CD4-positive, alpha-beta T cell (primary cell): ENCODE results near the gene EIF4B. TPM values are rescaled to one million over a fixed set of nuclear protein-coding genes. Genes with fewer than 3 reads are reported as not detected.

Source experiments
- ATAC-seq: fragments of 200-7000 bp; cut with Tn5 transposase; one replicate; pipeline ENCODE4 v1.10.0; 2022; ENCODE audit warnings: mild to moderate bottlenecking; ENCODE audit not compliant: poor library complexity
- CTCF ChIA-PET: fragments of 350-600 bp; sonication (Branson Sonifier 250); formaldehyde crosslinking; loops from one replicate; lab custom pipeline; 2021; ENCODE audit warnings: antibody characterized with exemption, inconsistent platforms; lab: Charles Lee
- POLR2A ChIA-PET: fragments of 350-600 bp; sonication (Branson Sonifier 250); formaldehyde crosslinking; loops from one replicate; lab custom pipeline; 2021; ENCODE audit warnings: antibody characterized with exemption, inconsistent platforms; lab: Charles Lee
- DNase-seq, 14 experiments: peaks; one replicate each; pipeline ENCODE4 v3.0.0-alpha.2; 2013 to 2020; ENCODE audit warnings: mixed read lengths in 2 of 14
- H3K27ac ChIP-seq, 2 donors: one replicate each; pipeline versions ENCODE4 v1.5.1 to v1.7.0; 2013; ENCODE audit warnings: low read length in 2 of 2, low read depth in 1 of 2, mild to moderate bottlenecking in 1 of 2
- H3K27me3 ChIP-seq, 2 experiments: 1 replicate in 1 of 2; 2 replicates in 1 of 2; pipeline versions ENCODE4 v1.6.1 to v1.7.0; 2013; ENCODE audit warnings: low read length in 2 of 2, control low read depth in 1 of 2, mild to moderate bottlenecking in 1 of 2, moderate library complexity in 1 of 2; ENCODE audit not compliant: insufficient read depth in 2 of 2, control insufficient read depth in 1 of 2
- H3K36me3 ChIP-seq: one replicate; pipeline ENCODE4 v1.6.1; 2013; ENCODE audit warnings: low read length, control low read depth; ENCODE audit not compliant: insufficient read depth
- H3K4me1 ChIP-seq: one replicate; pipeline ENCODE4 v1.6.1; 2013; ENCODE audit warnings: low read length, control low read depth; ENCODE audit not compliant: insufficient read depth
- H3K4me3 ChIP-seq: one replicate; pipeline ENCODE4 v1.5.1; 2013; ENCODE audit warnings: mild to moderate bottlenecking, low read length, moderate library complexity
- H3K9me3 ChIP-seq, 2 experiments: 1 replicate in 1 of 2; 2 replicates in 1 of 2; pipeline versions ENCODE4 v1.6.1 to v1.7.0; 2013; ENCODE audit warnings: low read length in 2 of 2, mild to moderate bottlenecking in 2 of 2, control low read depth in 1 of 2, moderate library complexity in 1 of 2; ENCODE audit not compliant: control insufficient read depth in 1 of 2, insufficient read depth in 1 of 2
- H3K27ac Mint-ChIP-seq: one replicate; pipeline ENCODE4 v1.8.0; 2020; ENCODE audit warnings: mixed read lengths
- H3K27me3 Mint-ChIP-seq: one replicate; pipeline ENCODE4 v1.8.0; 2021; ENCODE audit warnings: mixed read lengths
- H3K36me3 Mint-ChIP-seq: one replicate; pipeline ENCODE4 v1.8.0; 2021; ENCODE audit warnings: low read depth, mixed read lengths
- H3K4me1 Mint-ChIP-seq: one replicate; pipeline ENCODE4 v1.8.0; 2021; ENCODE audit warnings: low read depth, mixed read lengths
- H3K4me3 Mint-ChIP-seq: one replicate; pipeline ENCODE4 v1.8.0; 2020; ENCODE audit warnings: mild to moderate bottlenecking, mixed read lengths
- H3K9me3 Mint-ChIP-seq: one replicate; pipeline ENCODE4 v1.8.0; 2020; ENCODE audit warnings: mixed read lengths
- CTCF ChIP-seq: fragments of 200-600 bp; IDR thresholded peaks from one replicate; pipeline ENCODE4 v1.8.0; 2022; ENCODE audit warnings: antibody characterized with exemption, mild to moderate bottlenecking
- intact Hi-C, 2 experiments: fragments of 100-400 bp; cut with DNase I in 1 of 2; cut with micrococcal nuclease in 1 of 2; formaldehyde crosslinking; loops; one replicate each; pipeline versions ENCODE4 v1.15.1 to v1.9.0; 2023 to 2025; cut with DNase I, micrococcal nuclease
- total RNA-seq, 174 experiments: library from RNA in 2 of 174; stranded (reverse) in 2 of 174; gene quantifications; one replicate each; pipeline ENCODE4 v1.2.3 and lab custom pipeline; 2021 to 2026

Gene EIF4B
- total RNA-seq, 2 experiments from 2014 or later, result 794 to 806 TPM

GRCh38 chr12:53067993-53068770 is 61.9 kb downstream of the EIF4B start:
- Histone ChIP-seq H3K4me1 (peaks cover 12% of the 10 kb centered on the region), H3K27ac (no peak overlapping the region), H3K36me3 (peaks cover 85% of the 10 kb centered on the region), H3K9me3 (no peaks in the 10 kb centered on the region), H3K27me3 (no peaks in the 10 kb centered on the region), H3K4me3 (no peak overlapping the region)
- Mint-ChIP-seq H3K9me3 (no peaks in the 10 kb centered on the region), H3K4me1 (peaks cover 7% of the 10 kb centered on the region), H3K4me3 (no peak overlapping the region), H3K27me3 (no peaks in the 10 kb centered on the region), H3K27ac (no peak overlapping the region), H3K36me3 (peaks cover 91% of the 10 kb centered on the region)
- TF ChIP-seq CTCF, result no peak
- no peak for DNase-seq
- no peak for ATAC-seq
- POLR2A ChIA-PET, result interaction anchor here (2.4 to 3.0 kb wide), 2 partner anchors 11 to 31 kb away, joined by 9 to 26 read pairs; partner anchors contain the start of genes IGFBP6 and SPRYD3
- CTCF ChIA-PET, result interaction anchor here (6.7 kb wide), 1 partner anchor 33 kb away, joined by 114 read pairs; the partner anchor contains the start of genes IGFBP6 and SOAT2
- intact Hi-C loops, result loop anchor here (5.0 to 10.0 kb wide), 2 partner anchors 127 to 219 kb away; no protein-coding TSS in a partner anchor

GRCh38 chr12:53068811-53069585 is 62.7 kb downstream of the EIF4B start:
- no peaks in the 10 kb centered on the region for H3K27me3 Mint-ChIP-seq
- Histone ChIP-seq H3K36me3 (peaks cover 83% of the 10 kb centered on the region), H3K9me3 (no peaks in the 10 kb centered on the region), H3K27me3 (no peaks in the 10 kb centered on the region), H3K4me1 (peaks cover 12% of the 10 kb centered on the region), H3K27ac (no peak overlapping the region), H3K4me3 (no peak overlapping the region)
- CTCF ChIA-PET, result interaction anchor here (6.7 kb wide), 1 partner anchor 32 kb away, joined by 114 read pairs; the partner anchor contains the start of genes IGFBP6 and SOAT2
- H3K4me3 Mint-ChIP-seq, result no peak overlapping the region
- no peak for ATAC-seq
- POLR2A ChIA-PET, result interaction anchor here (2.4 kb wide), 1 partner anchor 10 kb away, joined by 9 read pairs; the partner anchor contains the start of gene SPRYD3
- H3K9me3 Mint-ChIP-seq, result no peaks in the 10 kb centered on the region
- intact Hi-C loops, result loop anchor here (5.0 to 10.0 kb wide), 2 partner anchors 126 to 218 kb away; no protein-coding TSS in a partner anchor
- peaks cover 9% of the 10 kb centered on the region for H3K4me1 Mint-ChIP-seq
- no peak for TF ChIP-seq CTCF
- H3K27ac Mint-ChIP-seq, result no peak overlapping the region
- DNase-seq, result no peak
- H3K36me3 Mint-ChIP-seq, result peaks cover 93% of the 10 kb centered on the region
